ENCODE measurements around the gene TAF11L5. TPM values are rescaled to one million over a fixed set of nuclear protein-coding genes. Genes with fewer than 3 reads are reported as not detected.
"Not testable (repeated sequence)": the region's sequence is repeated elsewhere in the genome, so short reads cannot be mapped to it uniquely, and the experiment has no call there.

TAF11L5 gene
- total RNA-seq, 3 donors from 2014 or later, result not detected

DNA sequence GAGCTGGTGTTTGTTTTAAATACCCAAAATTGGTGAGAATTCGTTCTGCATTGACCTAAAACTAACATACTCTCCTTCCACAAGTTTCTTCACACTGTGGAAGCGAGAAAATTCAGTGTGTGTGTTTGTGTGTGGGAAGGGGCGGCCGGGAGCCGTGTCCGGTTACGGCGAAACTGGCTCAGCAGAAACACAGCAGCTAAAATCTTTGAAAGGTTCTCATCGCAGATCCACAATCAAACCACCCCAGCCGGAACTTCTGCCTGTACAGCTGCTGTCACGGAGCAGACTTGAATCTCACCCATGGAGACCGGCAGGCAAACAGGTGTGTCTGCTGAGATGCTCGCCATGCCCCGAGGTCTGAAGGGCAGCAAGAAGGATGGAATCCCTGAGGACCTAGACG is 3.3 kb downstream of the TAF11L5 start, which contains the start of gene TAF11L6:
TAF11L6 (plus strand) TSS at position 301 of the 400 bp plus-strand sequence.
- H3K4me1 ChIP-seq; H3K36me3 ChIP-seq; DNase-seq (ENCODE audit: low spot score in 2 of 2); H3K9me3 ChIP-seq; H3K27me3 ChIP-seq; H3K4me3 ChIP-seq; H3K27ac ChIP-seq; intact Hi-C loops (cut with DNase I; ENCODE audit: low total_unique reads): not testable (repeated sequence)

Other genes with a start within 250 kb of the TAF11L5 start
- gene TAF11L2, start 27.0 kb upstream of the TAF11L5 start, total RNA-seq, result not detected
- not detected for gene TAF11L3, start 6.9 kb upstream of the TAF11L5 start, total RNA-seq
- gene TAF11L4, start 3.4 kb upstream of the TAF11L5 start, total RNA-seq, result not detected
- gene TAF11L6, start 3.4 kb downstream of the TAF11L5 start, total RNA-seq, result not detected
- not detected for gene TAF11L7, start 60.5 kb downstream of the TAF11L5 start, total RNA-seq
- gene TAF11L8, start 65.7 kb downstream of the TAF11L5 start, total RNA-seq, result not detected
- not detected for gene TAF11L9, start 69.2 kb downstream of the TAF11L5 start, total RNA-seq
- gene TAF11L10, start 72.6 kb downstream of the TAF11L5 start, total RNA-seq, result not detected
- not detected for gene TAF11L11, start 78.9 kb downstream of the TAF11L5 start, total RNA-seq
- not detected for gene TAF11L12, start 85.2 kb downstream of the TAF11L5 start, total RNA-seq
- gene TAF11L13, start 106.9 kb downstream of the TAF11L5 start, total RNA-seq, result not detected
- gene TAF11L14, start 109.2 kb downstream of the TAF11L5 start, total RNA-seq, result not detected

Data from breast epithelium (tissue), 4 donors.